H9 (cell line): ENCODE measurements around the gene SPATA1. TPM values are rescaled to one million over a fixed set of nuclear protein-coding genes. Genes with fewer than 3 reads are reported as not detected.

ENCODE experiments used
- DNase-seq: peaks from one replicate; pipeline ENCODE4 v3.0.0-alpha.2; 2017
- H2AFZ ChIP-seq: one replicate; pipeline ENCODE4 v1.6.1; 2013; ENCODE audit warnings: mild to moderate bottlenecking, low read length, control low read depth, moderate library complexity
- H2AK5ac ChIP-seq: 2 replicates; pipeline ENCODE4 v1.6.1; 2013; ENCODE audit warnings: low read length, control low read depth, mixed read lengths; ENCODE audit not compliant: insufficient read length
- H2BK120ac ChIP-seq: one replicate; pipeline ENCODE4 v1.6.1; 2013; ENCODE audit warnings: low read depth, mild to moderate bottlenecking, low read length, control low read depth, inconsistent platforms; ENCODE audit not compliant: poor library complexity, severe bottlenecking
- H2BK12ac ChIP-seq: 2 replicates; pipeline ENCODE4 v1.6.1; 2013; ENCODE audit warnings: low read length, control low read depth, mixed read lengths, low read depth; ENCODE audit not compliant: insufficient read length
- H2BK15ac ChIP-seq: 2 replicates; pipeline ENCODE4 v1.6.1; 2013; ENCODE audit warnings: low read depth, low read length, control low read depth
- H2BK20ac ChIP-seq: one replicate; pipeline ENCODE4 v1.6.1; 2013; ENCODE audit warnings: low read depth, mild to moderate bottlenecking, low read length, control low read depth, inconsistent platforms; ENCODE audit not compliant: poor library complexity, severe bottlenecking
- H2BK5ac ChIP-seq: 2 replicates; pipeline ENCODE4 v1.6.1; 2013; ENCODE audit warnings: low read length, control low read depth, mixed read lengths; ENCODE audit not compliant: insufficient read length
- H3K14ac ChIP-seq: 2 replicates; pipeline ENCODE4 v1.6.1; 2013; ENCODE audit warnings: low read length, control low read depth; ENCODE audit not compliant: insufficient read depth
- H3K18ac ChIP-seq: 2 replicates; pipeline ENCODE4 v1.6.1; 2013; ENCODE audit warnings: low read depth, mild to moderate bottlenecking, mixed read lengths, low read length, control low read depth; ENCODE audit not compliant: insufficient read length
- H3K23ac ChIP-seq: 2 replicates; pipeline ENCODE4 v1.6.1; 2013; ENCODE audit warnings: low read length, control low read depth, mixed read lengths, low read depth; ENCODE audit not compliant: insufficient read length
- H3K23me2 ChIP-seq: 2 replicates; pipeline ENCODE4 v1.6.1; 2013; ENCODE audit warnings: low read depth, mild to moderate bottlenecking, mixed read lengths, low read length, control low read depth; ENCODE audit not compliant: insufficient read length, poor library complexity, severe bottlenecking
- H3K27ac ChIP-seq: 2 replicates; pipeline ENCODE4 v1.5.1; 2013; ENCODE audit warnings: low read length, control low read depth, mixed read lengths, low read depth; ENCODE audit not compliant: insufficient read length
- H3K27me3 ChIP-seq: 2 replicates; pipeline ENCODE4 v1.6.1; 2013; ENCODE audit warnings: low read length, control low read depth, inconsistent platforms; ENCODE audit not compliant: insufficient read depth
- H3K4ac ChIP-seq: 2 replicates; pipeline ENCODE4 v1.6.1; 2013; ENCODE audit warnings: low read depth, mild to moderate bottlenecking, control low read depth, inconsistent platforms, low read length, moderate library complexity
- H3K4me1 ChIP-seq: 2 replicates; pipeline ENCODE4 v1.6.1; 2013; ENCODE audit warnings: low read length, control low read depth, inconsistent platforms; ENCODE audit not compliant: insufficient read depth
- H3K4me2 ChIP-seq: 2 replicates; pipeline ENCODE4 v1.6.1; 2013; ENCODE audit warnings: low read length, control low read depth, mixed read lengths; ENCODE audit not compliant: insufficient read length, insufficient read depth
- H3K56ac ChIP-seq: 2 replicates; pipeline ENCODE4 v1.6.1; 2013; ENCODE audit warnings: low read depth, mild to moderate bottlenecking, mixed read lengths, low read length, control low read depth; ENCODE audit not compliant: insufficient read length
- H3K79me1 ChIP-seq: 2 replicates; pipeline ENCODE4 v1.6.1; 2013; ENCODE audit warnings: low read depth, mild to moderate bottlenecking, moderate library complexity, low read length, control low read depth, inconsistent platforms; ENCODE audit not compliant: insufficient read depth, poor library complexity, severe bottlenecking
- H3K79me2 ChIP-seq: 2 replicates; pipeline ENCODE4 v1.6.1; 2013; ENCODE audit warnings: low read length, control low read depth, inconsistent platforms; ENCODE audit not compliant: insufficient read depth
- H3K9ac ChIP-seq: 2 replicates; pipeline ENCODE4 v1.6.1; 2013; ENCODE audit warnings: low read length, control low read depth, mixed read lengths; ENCODE audit not compliant: insufficient read length; ENCODE audit errors: extremely low read depth
- H3K9me3 ChIP-seq: one replicate; pipeline ENCODE4 v1.6.1; 2013; ENCODE audit warnings: low read depth, low read length, inconsistent platforms; ENCODE audit not compliant: control insufficient read depth
- H3T11ph ChIP-seq: one replicate; pipeline ENCODE4 v1.6.1; 2013; ENCODE audit warnings: mild to moderate bottlenecking, low read length, control low read depth, inconsistent platforms
- H4K20me1 ChIP-seq: one replicate; pipeline ENCODE4 v1.6.1; 2013; ENCODE audit not compliant: control insufficient read depth, insufficient read length, insufficient read depth
- H4K5ac ChIP-seq: 2 replicates; pipeline ENCODE4 v1.6.1; 2013; ENCODE audit warnings: low read depth, mild to moderate bottlenecking, mixed read lengths, low read length, control low read depth; ENCODE audit not compliant: insufficient read length
- H4K8ac ChIP-seq: replicated peaks from 2 replicates; pipeline ENCODE4 v1.6.1; 2013; ENCODE audit warnings: low read length, control low read depth, mixed read lengths, low read depth; ENCODE audit not compliant: insufficient read length
- H4K91ac ChIP-seq: 2 replicates; pipeline ENCODE4 v1.6.1; 2013; ENCODE audit warnings: low read depth, mild to moderate bottlenecking, moderate library complexity, mixed read lengths, low read length, control low read depth; ENCODE audit not compliant: insufficient read length
- H3K27ac Mint-ChIP-seq, 3 experiments: 2 replicates in 2 of 3; 3 replicates in 1 of 3; pipeline ENCODE4 v1.8.0; 2020 to 2021; ENCODE audit warnings: mixed read lengths in 3 of 3, mild to moderate bottlenecking in 1 of 3, moderate library complexity in 1 of 3
- H3K27me3 Mint-ChIP-seq: 2 replicates; pipeline ENCODE4 v1.8.0; 2021; ENCODE audit warnings: low read depth, mild to moderate bottlenecking, moderate library complexity, mixed read lengths
- H3K36me3 Mint-ChIP-seq, 3 experiments: 2 replicates in 2 of 3; 3 replicates in 1 of 3; pipeline ENCODE4 v1.8.0; 2020 to 2021; ENCODE audit warnings: low read depth in 3 of 3, mixed read lengths in 3 of 3; ENCODE audit not compliant: insufficient read depth in 1 of 3
- H3K4me1 Mint-ChIP-seq, 2 experiments: 2 replicates each; pipeline ENCODE4 v1.8.0; 2020; ENCODE audit warnings: mixed read lengths in 2 of 2
- H3K4me3 Mint-ChIP-seq, 2 experiments: 2 replicates in 1 of 2; 3 replicates in 1 of 2; pipeline ENCODE4 v1.8.0; 2020 to 2021; ENCODE audit warnings: mild to moderate bottlenecking in 2 of 2, mixed read lengths in 2 of 2, moderate library complexity in 1 of 2
- H3K9me3 Mint-ChIP-seq, 2 experiments: 2 replicates in 1 of 2; 3 replicates in 1 of 2; pipeline ENCODE4 v1.8.0; 2020; ENCODE audit warnings: mild to moderate bottlenecking in 2 of 2, mixed read lengths in 2 of 2, moderate library complexity in 1 of 2
- WGBS: extraction: QIAGEN DNeasy Blood & Tissue Kit; methylation state at CpG from one replicate; pipeline ENCODE4 v1.1.7; 2013; ENCODE audit warnings: missing lambda C conversion rate, low lambda C conversion rate, mixed read lengths; ENCODE audit not compliant: insufficient read length; ENCODE audit errors: extremely low coverage; 5-methylcytosine and 5-hydroxymethylcytosine counted together
- total RNA-seq: library from RNA; stranded (reverse); gene quantifications from 2 replicates; pipeline ENCODE4 v1.2.1, GENCODE V29; 2021
- TF ChIP-seq, protein P1 (sequence below): fragments of 200-600 bp; sonication (generic); conservative IDR thresholded peaks from 3 replicates; pipeline ENCODE4 v1.8.0; 2021; ENCODE audit warnings: antibody characterized with exemption, mild to moderate bottlenecking

Gene SPATA1
- total RNA-seq, 1 experiment from 2014 or later: not detected

DNA sequence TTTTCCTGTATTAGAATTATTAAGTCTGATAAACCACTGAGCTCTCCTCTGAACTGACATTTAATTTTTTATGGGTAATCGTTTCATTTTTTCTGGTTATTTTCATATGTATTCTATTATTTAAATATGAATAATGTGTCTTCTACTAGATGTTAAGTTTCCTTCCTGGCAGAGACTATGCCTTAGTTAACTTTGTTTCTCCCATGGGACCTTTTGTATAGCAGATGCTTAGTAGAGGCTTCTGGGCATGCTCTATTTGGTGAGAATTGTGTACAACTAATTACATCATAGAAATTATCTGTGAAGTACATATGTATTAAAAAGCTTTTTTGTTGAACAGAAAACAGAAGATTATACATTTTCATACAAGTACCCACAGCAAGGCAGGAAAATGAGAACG lies 44.6 kb downstream of the SPATA1 start:
- no peak overlapping the region for H2BK20ac ChIP-seq
- no peak overlapping the region for H4K5ac ChIP-seq
- H2BK5ac ChIP-seq: no peak overlapping the region
- no peaks in the 10 kb centered on the region for H3K27me3 ChIP-seq
- H3K36me3 Mint-ChIP-seq: no peaks in the 10 kb centered on the region
- H3K9me3 ChIP-seq: no peaks in the 10 kb centered on the region
- no peak overlapping the region for H4K91ac ChIP-seq
- no peaks in the 10 kb centered on the region for H3K9me3 Mint-ChIP-seq
- no peak overlapping the region for H2BK120ac ChIP-seq
- H3K4me1 Mint-ChIP-seq: no peaks in the 10 kb centered on the region
- H4K20me1 ChIP-seq: no peaks in the 10 kb centered on the region
- H3T11ph ChIP-seq: no peak overlapping the region
- H3K4me1 ChIP-seq: no peaks in the 10 kb centered on the region
- no peak overlapping the region for H3K27ac Mint-ChIP-seq
- H3K4ac ChIP-seq: no peak overlapping the region
- H3K23ac ChIP-seq: no peak overlapping the region
- H4K8ac ChIP-seq: no peak overlapping the region
- H2BK15ac ChIP-seq: no peak overlapping the region
- H3K18ac ChIP-seq: no peak overlapping the region
- H3K4me2 ChIP-seq: no peak overlapping the region
- no peak overlapping the region for H3K4me3 Mint-ChIP-seq
- no peaks in the 10 kb centered on the region for H3K27me3 Mint-ChIP-seq
- no peak overlapping the region for H2AFZ ChIP-seq
- no peak for DNase-seq
- no peak overlapping the region for H3K14ac ChIP-seq
- H3K79me2 ChIP-seq: no peaks in the 10 kb centered on the region
- no peaks in the 10 kb centered on the region for H3K23me2 ChIP-seq
- H2BK12ac ChIP-seq: no peak overlapping the region
- H2AK5ac ChIP-seq: no peak overlapping the region
- no peaks in the 10 kb centered on the region for H3K79me1 ChIP-seq
- no CpG with 5 or more reads among the region's 2 CpGs for WGBS
- H3K9ac ChIP-seq: no peak overlapping the region
- no peak overlapping the region for H3K56ac ChIP-seq
- TF ChIP-seq, protein P1, sequence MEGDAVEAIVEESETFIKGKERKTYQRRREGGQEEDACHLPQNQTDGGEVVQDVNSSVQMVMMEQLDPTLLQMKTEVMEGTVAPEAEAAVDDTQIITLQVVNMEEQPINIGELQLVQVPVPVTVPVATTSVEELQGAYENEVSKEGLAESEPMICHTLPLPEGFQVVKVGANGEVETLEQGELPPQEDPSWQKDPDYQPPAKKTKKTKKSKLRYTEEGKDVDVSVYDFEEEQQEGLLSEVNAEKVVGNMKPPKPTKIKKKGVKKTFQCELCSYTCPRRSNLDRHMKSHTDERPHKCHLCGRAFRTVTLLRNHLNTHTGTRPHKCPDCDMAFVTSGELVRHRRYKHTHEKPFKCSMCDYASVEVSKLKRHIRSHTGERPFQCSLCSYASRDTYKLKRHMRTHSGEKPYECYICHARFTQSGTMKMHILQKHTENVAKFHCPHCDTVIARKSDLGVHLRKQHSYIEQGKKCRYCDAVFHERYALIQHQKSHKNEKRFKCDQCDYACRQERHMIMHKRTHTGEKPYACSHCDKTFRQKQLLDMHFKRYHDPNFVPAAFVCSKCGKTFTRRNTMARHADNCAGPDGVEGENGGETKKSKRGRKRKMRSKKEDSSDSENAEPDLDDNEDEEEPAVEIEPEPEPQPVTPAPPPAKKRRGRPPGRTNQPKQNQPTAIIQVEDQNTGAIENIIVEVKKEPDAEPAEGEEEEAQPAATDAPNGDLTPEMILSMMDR: no peak
- H3K27ac ChIP-seq: no peak overlapping the region
